ENCODE measurements around the gene SIGLEC10.
"Not testable (repeated sequence)": the region's sequence is repeated elsewhere in the genome, so short reads cannot be mapped to it uniquely, and the experiment has no call there.

DNA sequence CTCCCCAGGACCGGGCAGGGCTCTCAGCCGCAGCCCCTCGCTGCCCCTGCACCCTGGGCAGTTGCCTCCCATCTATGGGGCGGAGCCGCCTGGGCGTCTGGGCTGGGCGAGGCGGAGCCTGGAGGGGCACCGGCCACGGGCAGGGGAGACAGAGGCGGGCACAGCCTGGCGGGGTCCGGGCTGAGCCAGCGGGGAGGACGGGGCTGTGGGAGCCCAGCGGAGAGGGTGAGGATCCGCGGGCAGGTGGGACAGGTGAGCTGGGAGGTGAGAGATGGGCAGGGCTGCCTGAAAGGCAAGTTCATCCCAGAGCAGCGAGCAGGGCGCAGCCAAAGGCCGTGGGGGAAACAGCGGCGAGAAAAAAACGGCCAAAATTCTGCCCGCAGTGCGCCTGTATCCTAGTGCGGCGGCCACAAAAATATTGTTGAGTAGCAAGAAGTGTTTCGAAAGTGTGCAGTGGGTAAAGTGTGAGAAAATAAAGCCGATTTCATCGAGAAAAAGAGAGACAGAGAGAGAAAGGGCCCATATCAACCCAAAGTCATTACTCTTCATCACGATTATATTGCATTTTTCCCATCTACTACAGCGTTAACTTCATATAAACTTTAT is 46.6 kb upstream of the SIGLEC10 start:
- TF ChIP-seq, protein P1, sequence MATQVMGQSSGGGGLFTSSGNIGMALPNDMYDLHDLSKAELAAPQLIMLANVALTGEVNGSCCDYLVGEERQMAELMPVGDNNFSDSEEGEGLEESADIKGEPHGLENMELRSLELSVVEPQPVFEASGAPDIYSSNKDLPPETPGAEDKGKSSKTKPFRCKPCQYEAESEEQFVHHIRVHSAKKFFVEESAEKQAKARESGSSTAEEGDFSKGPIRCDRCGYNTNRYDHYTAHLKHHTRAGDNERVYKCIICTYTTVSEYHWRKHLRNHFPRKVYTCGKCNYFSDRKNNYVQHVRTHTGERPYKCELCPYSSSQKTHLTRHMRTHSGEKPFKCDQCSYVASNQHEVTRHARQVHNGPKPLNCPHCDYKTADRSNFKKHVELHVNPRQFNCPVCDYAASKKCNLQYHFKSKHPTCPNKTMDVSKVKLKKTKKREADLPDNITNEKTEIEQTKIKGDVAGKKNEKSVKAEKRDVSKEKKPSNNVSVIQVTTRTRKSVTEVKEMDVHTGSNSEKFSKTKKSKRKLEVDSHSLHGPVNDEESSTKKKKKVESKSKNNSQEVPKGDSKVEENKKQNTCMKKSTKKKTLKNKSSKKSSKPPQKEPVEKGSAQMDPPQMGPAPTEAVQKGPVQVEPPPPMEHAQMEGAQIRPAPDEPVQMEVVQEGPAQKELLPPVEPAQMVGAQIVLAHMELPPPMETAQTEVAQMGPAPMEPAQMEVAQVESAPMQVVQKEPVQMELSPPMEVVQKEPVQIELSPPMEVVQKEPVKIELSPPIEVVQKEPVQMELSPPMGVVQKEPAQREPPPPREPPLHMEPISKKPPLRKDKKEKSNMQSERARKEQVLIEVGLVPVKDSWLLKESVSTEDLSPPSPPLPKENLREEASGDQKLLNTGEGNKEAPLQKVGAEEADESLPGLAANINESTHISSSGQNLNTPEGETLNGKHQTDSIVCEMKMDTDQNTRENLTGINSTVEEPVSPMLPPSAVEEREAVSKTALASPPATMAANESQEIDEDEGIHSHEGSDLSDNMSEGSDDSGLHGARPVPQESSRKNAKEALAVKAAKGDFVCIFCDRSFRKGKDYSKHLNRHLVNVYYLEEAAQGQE (IDR thresholded peaks at IDR 0.05; ENCODE audit: unreplicated experiment) = not testable (repeated sequence)
- TF ChIP-seq, protein P2, sequence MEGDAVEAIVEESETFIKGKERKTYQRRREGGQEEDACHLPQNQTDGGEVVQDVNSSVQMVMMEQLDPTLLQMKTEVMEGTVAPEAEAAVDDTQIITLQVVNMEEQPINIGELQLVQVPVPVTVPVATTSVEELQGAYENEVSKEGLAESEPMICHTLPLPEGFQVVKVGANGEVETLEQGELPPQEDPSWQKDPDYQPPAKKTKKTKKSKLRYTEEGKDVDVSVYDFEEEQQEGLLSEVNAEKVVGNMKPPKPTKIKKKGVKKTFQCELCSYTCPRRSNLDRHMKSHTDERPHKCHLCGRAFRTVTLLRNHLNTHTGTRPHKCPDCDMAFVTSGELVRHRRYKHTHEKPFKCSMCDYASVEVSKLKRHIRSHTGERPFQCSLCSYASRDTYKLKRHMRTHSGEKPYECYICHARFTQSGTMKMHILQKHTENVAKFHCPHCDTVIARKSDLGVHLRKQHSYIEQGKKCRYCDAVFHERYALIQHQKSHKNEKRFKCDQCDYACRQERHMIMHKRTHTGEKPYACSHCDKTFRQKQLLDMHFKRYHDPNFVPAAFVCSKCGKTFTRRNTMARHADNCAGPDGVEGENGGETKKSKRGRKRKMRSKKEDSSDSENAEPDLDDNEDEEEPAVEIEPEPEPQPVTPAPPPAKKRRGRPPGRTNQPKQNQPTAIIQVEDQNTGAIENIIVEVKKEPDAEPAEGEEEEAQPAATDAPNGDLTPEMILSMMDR (conservative IDR thresholded peaks at IDR 0.05; ENCODE audit: low read depth in 2 of 2) = not testable (repeated sequence)
- TF ChIP-seq POLR2AphosphoS5 (IDR thresholded peaks at IDR 0.05; ENCODE audit: low read depth); EZH2 (IDR thresholded peaks at IDR 0.05; ENCODE audit: low read depth, unreplicated experiment); CREB1 (CRISPR knock-in tag; IDR thresholded peaks at IDR 0.05; ENCODE audit: low read depth); EZH2phosphoT487 (IDR thresholded peaks at IDR 0.05; ENCODE audit: unreplicated experiment): not testable (repeated sequence)
